AG10803 (cell line): ENCODE results near the gene PELI2.

Experiments used
- DNase-seq: peaks from one replicate; pipeline ENCODE4 v3.0.0; 2010; ENCODE audit warnings: low read depth
- H3K4me3 ChIP-seq: 2 replicates; pipeline ENCODE4 v1.5.1; 2011; ENCODE audit warnings: mild to moderate bottlenecking, low read length, control low read depth
- CTCF ChIP-seq: conservative IDR thresholded peaks from 2 replicates; pipeline ENCODE4 v1.5.1; 2011; ENCODE audit warnings: mild to moderate bottlenecking, low read length, control low read depth, inconsistent platforms

The PELI2 gene

GRCh38 chr14:56125772-56126636, 7.8 kb downstream of the PELI2 start:
- DNase-seq: no peak
- TF ChIP-seq CTCF: no peak
- H3K4me3 ChIP-seq: no peak overlapping the region

GRCh38 chr14:56126637-56126913, 8.4 kb downstream of the PELI2 start:
- TF ChIP-seq CTCF: no peak
- H3K4me3 ChIP-seq: no peak overlapping the region
- DNase-seq: no peak

GRCh38 chr14:56127156-56127555, 8.9 kb downstream of the PELI2 start:
- H3K4me3 ChIP-seq: no peak overlapping the region
- no peak for DNase-seq
- TF ChIP-seq CTCF: no peak

- no peak overlapping the region for H3K4me3 ChIP-seq
- no peak for DNase-seq
- no peak for TF ChIP-seq CTCF
Measured at GRCh38 chr14:56129092-56129491, 10.9 kb downstream of the PELI2 start.

GRCh38 chr14:56129933-56130332, 11.7 kb downstream of the PELI2 start:
- no peak for TF ChIP-seq CTCF
- no peak overlapping the region for H3K4me3 ChIP-seq
- no peak for DNase-seq

- no peak for DNase-seq
Measured at GRCh38 chr14:56131004-56131864, 13.0 kb downstream of the PELI2 start.

More at GRCh38 chr14:56131004-56131864, 13.0 kb downstream of the PELI2 start:
- H3K4me3 ChIP-seq: no peak overlapping the region
- no peak for TF ChIP-seq CTCF
